Measurements from ENCODE around the gene AKAP6. TPM values are rescaled to one million over a fixed set of nuclear protein-coding genes. Genes with fewer than 3 reads are reported as not detected.

Gene AKAP6
- 0.43 to 0.91 TPM (median 0.73 TPM) in 5 replicates for total RNA-seq (2022; extraction: Qiagen RNA extraction; ENCODE audit: low read depth)

GRCh38 chr14:32329146-32329545 lies at the start of gene AKAP6:
Gene AKAP6, plus strand, starts transcription at chr14:32329298. Its CDS starts 104,196 bp downstream, at chr14:32433494.

Other genes starting within 250 kb of the AKAP6 start
- gene RNU6-7, start 127.3 kb upstream of the AKAP6 start, total RNA-seq (2022; extraction: Qiagen RNA extraction; ENCODE audit: low read depth), result not detected in 5 replicates
- not detected in 5 replicates for gene RNU6-8, start 126.0 kb upstream of the AKAP6 start, total RNA-seq (2022; extraction: Qiagen RNA extraction; ENCODE audit: low read depth)

Data from A549 treated with CpdA at 1 μM for 4 hours (cell line).